ENCODE measurements around the gene RNF115.
"Not testable (repeated sequence)": the region's sequence is repeated elsewhere in the genome, so short reads cannot be mapped to it uniquely, and the experiment has no call there.

The RNF115 gene

DNA sequence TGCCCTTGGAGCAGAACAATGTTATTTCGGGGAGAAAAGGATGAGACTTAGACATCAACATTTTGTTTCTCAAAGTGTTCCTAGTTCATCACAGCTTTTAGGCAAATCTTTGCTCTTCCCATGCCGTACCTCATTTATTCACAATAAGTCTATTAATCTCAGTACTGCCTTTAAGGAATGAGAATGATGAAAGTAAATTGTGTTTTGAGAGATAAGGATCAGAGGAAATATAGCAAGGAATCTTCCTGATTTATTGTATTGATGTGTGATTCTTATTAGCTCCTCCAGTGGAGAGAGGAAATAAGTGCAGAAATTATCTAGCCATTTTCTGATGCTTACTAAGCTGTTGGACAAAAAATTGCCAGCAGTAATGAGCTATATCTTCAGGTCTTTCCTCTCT is 2.1 kb upstream of the RNF115 start:
- no peak for DNase-seq

DNA sequence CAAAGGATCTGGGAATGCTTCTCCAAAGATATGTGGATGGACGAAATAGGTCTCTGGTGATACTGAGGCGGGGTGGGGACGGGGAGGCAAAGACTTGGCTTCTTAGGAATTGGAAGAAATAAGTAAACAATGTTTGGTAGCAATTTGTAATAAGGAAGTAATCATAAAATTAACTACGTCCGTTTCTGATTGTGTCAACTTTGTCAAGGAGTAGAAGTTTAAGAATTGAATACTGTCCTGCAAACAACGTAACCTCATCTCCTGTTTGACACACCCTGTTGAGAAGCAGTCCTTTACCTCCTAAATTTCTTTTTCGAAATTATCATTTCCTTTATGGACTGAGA is 576 bp upstream of the RNF115 start:
- no peak for DNase-seq

DNA sequence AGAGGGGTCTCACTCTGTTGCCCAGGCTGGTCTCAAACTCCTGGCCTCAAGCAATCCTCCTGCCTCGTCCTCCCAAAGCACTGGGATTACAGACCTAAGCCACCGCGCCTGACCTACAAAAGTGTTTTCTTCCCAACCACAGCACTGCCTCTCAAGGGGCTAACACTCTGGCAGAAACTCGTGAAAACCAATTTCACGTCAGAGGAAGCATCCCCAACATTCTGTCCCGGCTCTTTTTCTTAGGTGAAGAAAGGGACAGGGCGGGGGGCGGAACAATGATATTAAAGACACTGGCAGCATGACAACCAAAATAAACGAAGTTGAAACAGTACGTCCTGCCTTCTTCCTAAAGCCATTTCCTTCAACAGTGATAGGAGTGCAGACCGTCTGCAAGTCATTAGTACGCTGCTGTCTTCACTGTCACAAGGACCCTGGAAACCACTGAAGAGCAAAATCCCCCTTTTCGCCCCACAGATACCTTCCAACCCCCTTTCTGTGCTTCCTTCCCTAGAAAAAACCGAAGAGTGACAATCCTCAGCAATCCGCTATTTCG is 1.0 kb downstream of the RNF115 start:
- not testable (repeated sequence) for DNase-seq

DNA sequence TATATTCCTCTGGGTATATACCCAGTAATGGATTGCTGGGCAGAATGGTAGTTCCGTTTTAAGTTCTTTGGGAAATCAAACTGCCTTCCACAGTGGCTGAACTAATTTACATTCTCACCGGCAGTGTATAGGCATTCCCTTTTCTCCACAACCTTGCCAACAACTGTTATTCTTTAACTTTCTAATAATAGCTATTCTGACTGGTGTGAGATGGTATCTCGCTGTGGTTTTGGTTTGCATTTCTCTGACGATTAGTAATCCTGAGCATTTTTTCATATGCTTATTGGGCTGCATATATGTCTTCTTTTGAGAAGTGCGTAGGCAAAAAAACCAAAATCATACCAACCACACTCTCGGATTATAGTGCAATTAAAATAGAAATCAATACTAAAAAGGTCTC is 5.8 kb downstream of the RNF115 start:
- DNase-seq, result not testable (repeated sequence)

DNA sequence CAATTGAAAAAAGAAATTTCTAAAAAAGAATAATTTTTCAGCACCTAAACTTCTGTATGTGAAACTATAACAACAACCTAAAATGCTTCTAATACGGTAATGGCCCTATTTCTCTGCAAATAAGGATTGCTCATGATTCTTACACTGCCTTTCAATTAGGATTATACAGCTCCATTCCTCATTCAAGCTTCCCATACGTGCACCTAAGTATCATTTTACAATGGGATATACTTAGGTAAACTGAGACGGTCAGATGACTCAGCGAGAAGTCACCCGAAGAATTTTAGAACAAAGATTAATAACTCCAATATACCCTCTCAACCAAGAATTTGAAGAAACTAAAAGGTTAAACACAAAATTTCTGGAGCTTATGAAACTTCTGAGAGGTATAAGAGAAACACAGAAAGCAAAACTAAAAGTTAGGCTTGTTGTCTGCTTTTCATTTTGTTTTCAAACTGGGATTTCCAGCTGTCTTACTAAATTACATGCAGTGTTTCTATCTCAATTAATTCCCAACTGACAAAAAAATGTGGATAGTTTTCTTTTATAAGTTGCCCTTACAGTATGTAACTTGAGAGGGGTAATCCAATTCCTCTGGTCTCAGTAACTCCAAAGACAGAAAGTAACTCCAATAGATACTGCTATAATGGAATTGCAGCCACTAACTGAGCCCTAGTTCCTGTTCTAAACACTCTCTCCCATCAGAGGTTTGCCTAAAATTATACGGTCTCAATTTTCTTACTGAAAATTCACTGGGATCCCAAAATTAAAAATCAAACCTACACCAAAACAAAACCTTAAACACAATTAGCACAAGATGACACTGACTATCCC is 10.7 kb downstream of the RNF115 start:
- not testable (repeated sequence) for DNase-seq

DNA sequence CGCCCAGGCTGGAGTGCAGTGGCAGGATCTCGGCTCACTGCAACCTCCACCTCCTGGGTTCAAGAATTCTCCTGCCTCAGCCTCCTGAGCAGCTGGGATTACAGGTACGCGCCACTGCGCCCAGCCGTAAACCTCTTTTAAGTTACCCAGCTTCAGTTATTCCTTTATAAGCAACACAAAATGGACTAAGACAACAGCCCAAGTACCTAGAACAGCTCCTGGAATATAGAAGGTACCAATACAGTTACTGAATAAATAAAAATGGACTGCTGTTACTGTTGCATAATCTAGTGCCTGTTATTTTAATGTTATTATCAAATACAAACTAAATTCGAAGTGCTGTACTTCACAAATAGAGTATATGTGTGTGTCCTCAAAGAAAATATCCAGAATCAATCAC is 17.1 kb downstream of the RNF115 start:
- DNase-seq, result no peak

DNA sequence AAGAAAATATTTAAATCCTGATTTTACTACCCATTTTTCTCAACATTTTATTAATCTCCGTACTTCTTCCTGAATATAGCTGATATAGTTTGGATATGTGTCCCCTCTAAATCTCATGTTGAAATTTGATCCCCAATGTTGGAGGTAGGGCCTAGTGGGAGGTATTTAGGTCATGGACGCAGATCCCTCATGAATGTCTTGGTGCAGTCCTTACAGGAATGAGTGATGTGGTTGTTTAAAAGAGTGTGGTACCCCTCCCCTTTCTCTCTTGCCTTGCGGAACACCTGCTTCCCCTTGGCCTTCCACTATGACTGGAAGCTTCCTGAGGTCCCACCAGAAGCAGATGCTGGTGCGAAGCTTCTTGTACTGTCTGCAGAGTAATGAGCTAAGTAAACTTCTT is 17.5 kb downstream of the RNF115 start:
- no peak for DNase-seq

DNA sequence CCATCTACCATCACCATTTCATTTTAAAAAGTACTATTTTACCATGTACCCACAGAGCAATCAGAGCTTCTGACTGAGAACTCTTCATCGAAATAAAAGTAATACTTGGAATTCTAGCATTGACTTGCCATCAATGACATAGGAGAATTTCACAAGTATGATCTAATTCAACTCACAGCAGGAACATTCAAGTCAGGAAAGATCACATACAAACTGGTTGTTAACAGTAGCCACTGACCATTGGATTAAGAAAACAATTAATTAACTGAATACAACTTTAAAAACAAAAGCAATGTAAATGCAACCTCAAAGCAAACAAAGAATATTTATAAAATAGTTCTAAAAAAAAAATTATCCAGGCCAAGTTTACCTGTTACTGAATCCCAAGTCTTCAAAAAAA is 18.8 kb downstream of the RNF115 start:
- DNase-seq, result no peak

DNA sequence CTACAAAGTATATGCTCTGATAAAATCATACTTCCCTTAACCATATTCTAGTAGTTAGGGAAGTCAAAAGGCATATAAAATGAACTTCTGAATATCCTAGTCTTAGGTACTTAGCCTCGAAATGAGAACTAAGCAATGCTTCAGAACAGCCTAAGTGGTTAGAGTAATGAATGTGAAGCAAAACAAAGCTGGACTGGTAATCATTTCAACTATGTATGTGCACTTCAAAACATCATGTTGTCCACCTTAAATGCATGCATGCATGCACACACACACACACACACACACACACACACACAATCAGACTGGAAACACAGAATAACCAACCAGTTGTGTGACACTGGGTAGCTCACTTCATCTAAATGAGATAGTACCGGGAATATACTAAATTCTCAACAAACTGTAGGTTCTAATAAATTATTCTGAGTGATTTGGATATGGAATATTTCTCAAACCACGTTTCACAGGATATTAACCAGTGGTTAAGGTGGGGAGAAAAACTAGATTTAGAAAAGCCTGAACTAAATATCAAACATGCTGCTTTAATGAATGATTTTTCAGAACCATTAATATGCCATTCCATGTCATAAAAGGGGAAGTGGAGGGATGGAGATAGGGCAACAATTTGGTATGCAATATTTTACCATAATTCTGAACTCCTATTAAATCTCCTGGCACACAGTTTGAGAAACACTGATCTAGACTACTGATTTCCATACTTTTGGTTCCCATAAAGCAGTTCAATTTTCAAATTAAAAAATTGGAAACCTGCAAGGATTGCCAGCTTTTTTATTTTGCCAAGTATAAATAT is 19.5 kb downstream of the RNF115 start:
- no peak for DNase-seq

DNA sequence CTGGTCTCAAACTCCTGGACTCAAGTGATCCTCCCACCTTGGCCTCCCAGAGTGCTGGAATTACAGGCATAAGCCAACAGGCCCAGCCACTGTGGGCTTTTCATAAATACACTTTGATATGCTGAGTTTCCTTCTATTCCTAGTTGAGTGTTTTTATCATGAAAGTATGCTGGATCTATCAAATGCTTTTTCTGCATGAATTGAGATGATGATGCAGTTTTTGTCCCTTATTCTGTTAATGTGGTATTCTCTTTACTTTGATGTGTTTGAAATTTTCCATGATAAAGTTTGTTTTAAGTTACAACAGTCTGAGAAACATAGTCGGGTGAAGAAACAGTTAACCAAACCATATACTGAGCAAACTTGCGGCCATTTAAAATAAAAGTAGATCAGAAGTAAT is 24.1 kb downstream of the RNF115 start:
- no peak for DNase-seq

DNA sequence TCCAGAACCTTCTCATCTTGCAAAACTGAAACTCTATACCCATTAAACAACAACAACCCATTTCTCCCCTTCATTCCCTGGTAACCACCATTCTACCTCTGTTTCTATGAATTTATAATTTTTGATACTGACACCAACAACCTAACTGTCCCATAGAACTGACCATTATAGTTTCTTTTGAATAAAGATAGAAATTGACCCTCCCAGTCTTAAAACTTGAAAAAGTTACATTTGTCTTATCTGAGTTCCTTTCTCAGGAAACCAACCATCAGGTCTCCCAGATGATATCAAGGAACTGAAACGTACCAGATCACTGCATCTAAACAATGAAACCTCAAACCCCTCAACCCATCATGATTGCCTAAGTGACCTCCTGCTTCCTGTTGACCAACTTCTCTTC is 27.1 kb downstream of the RNF115 start:
- DNase-seq, result no peak

DNA sequence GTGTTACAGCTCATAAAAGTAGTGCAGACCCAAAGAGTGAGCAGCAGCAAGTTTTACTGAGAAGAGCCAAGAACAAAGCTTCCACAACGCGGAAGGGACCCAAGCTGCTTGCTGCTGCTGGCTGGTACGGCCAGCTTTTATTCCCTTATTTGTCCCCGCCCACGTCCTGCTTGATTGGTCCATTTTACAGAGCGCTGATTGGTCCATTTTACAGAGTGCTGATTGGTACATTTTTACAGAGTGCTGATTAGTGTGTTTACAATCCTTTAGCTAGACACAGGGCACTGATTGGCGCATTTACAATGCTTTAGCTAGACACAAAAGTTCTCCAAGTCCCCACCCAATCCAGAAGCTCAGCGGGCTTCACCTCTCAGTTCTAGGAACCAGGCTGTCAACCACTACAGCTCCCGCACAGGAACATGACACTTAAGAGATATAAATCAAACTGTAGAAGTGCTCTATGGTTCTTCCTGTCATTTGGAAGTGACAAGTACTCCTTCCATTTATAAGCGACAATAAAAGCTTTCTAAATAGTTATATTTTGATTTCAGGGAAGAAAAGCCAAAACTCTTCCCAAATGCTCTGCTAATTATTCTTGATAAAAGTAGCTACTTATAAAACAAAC is 28.5 kb downstream of the RNF115 start:
- no peak for DNase-seq

DNA sequence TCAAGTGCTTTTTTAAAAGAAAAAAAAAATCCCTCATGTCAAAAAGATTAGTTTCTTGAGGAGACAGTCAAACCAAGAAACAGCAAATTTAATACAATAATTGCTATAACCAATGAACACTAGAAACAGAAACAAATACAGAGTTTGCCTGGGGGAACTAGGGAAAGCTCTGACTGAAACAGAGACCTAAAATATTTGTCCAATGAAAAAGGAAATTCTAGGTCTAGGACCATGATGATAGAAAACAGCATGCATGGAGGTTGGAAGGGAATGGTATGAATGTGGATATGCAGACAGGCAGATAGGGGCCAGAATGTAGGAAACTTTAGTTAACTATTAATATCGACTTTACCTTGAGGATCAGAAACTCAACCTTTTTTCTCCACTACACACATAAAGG is 31.4 kb downstream of the RNF115 start:
- DNase-seq, result no peak

DNA sequence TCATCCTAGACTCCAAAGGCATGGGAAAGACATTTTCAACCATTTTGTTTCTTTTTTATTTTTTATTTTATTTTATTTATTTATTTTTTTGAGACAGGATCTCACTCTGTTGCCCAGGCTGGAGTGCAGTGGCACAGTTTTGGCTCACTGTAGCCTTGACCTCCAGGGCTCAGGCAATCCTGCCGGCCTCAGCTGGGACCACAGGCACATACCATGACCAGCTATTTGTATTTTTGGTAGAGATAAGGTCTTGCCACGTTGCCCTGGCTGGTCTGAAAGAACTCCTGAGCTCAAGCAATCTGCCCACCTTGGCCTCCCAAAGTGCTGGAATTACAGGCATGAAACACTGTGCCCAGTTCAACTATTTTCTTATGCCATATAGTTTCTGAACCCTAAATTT is 32.0 kb downstream of the RNF115 start:
- not testable (repeated sequence) for DNase-seq

DNA sequence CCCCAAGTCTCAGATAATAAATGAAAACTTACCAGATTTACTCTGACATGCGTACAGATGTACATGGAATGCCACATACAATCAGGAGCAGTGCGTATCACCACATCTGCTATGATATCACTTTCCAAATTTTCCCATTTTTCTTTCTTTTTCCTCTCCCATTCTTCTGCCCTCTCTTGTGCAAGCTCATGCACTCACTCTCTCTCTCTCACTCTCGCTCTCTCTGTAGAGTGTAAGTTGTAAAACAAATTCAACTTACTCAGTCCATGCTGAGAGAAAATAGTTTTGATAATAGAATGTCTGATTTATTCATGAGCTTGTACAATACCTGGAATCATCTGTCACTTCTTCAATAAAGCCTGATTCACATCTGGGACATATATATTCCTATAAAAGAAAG is 35.3 kb downstream of the RNF115 start:
- DNase-seq, result no peak

DNA sequence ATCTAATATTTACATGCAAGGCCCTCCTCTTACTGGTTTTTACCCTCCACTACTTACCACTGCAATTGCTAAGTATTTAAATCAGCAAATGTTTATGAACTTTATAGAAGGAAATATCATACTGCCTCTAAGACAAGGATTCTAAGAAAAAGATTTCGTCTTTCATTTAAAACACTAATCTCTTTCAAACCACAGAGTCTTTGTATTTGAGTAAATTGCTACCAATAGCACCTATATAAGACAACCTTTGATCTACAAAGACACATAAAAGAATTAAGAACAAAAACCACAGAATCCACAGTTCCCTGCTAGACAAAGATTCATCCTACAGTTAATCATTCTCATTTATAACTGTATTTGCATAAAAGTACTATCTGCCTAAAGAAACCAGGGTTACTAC is 37.6 kb downstream of the RNF115 start:
- DNase-seq, result no peak

DNA sequence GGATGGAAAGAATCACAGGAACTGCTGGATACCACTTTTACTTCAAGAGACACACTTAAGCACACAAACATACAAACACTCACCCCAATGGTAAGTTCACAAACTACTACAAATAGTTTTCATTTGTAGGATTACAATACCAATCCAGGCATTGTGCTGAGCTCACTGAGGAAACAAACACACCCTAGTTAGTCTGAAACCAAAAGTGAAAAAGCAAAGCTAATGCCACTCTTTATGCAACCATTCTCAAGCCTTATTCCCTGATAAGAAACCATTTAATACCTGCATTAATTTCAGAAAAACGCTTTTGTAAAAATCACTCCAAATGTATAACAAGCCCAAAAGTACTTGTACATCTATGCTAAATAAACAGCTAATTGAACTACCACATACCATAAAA is 38.3 kb downstream of the RNF115 start:
- no peak for DNase-seq

DNA sequence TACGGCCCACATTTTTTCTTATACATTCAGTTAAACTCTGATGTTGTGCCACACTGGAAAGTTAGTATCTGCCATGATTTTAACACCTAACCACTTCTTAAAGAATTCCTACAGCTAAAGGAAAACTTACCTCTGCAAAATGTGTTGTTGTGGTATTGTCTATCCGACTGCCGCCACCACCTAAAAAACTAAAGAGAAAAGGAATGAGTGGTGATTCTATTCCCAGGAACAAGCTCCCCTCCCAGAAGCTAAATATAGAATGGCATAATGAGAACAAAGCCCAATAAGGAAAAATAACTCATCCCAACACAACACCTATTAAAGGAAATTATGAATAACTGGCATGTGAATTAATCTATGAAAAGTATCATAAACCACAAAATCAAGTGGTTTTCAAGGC is 39.5 kb downstream of the RNF115 start:
- DNase-seq, result no peak

DNA sequence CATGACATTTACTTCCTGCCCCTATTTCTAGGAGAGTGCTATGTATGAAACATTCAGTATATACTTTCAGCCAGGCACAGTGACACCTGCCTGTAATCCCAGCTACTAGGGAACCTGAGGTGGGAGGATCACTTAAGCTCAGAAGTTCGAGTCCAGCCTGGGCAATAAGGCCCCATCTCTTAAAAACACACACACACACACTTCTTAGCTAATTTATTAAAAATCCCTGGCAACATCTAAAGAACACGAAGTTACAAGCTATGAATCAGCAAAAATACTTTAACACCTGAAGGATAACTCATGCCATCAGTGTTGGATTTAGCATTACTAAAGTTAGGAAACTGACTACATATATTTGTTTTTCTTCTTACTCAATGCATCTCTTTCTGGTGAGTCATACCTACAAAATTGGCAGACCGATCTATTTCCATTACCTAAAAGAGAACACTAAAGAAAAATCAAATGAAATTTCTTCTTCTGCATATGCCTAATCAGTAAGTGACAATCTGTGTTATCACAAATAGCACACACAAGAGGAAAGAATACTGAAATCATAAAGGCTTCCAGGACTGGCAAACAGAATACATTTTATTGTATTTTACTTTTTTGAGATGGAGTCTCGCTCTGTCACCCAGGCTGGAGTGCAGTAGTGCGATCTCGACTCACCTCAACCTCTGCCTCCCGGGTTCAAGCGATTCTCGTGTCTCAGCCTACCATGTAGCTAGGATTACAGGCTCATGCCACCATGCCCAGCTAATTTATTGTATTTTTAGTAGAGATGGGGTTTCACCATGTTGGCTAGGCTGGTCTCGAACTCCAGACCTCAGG is 41.4 kb downstream of the RNF115 start:
- DNase-seq, result no peak

DNA sequence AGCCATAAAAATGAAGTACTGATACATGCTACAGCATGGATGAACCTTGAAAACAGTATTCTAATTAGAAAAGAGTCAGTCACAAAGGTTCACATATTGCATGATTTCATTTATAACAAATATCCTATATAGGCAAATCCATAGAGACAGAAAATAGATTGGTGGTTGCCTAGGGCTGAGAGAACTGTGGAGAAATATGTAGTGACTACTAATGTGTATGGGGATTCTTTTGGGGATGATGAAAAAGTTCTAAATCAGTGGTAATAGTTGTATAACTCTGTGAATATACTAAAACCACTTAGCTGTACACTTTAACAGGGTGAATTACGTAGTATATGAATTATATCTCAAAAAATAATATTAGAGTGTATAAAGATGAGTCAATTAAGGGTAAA is 45.8 kb downstream of the RNF115 start:
- no peak for DNase-seq

DNA sequence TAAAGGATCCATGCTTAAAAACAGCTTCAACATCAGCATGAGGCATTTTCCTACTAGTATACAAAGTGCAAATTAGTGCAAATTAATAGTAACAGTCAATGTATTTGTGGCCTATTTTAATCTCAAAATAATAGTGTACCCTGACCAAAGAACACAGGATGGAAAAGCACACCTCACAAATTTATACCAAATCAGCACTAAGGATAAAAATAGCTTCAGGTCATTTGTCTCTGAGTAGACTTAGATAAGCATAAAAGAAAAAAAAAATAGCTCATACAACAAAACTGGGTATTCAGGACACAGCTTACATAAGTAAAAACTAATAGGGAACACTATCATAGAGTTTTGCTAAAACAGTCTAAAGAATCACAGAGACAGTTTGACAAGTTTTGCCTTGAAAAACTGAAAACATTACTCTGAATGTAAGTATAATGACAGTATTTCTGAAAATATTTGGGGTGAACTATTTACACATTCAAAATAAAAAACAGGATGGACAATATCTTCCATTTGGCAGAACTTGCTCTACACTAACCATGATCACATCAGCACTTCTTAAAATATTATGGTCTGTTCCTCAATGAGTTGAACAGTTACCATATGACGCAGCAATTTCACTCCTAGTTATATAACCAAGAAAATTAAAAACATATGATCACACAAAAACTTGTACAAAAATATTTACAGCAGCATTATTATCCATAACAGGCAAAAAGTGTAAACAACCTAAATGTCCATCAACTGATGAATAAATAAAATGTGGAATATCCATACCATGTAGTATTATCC is 46.3 kb downstream of the RNF115 start:
- DNase-seq, result no peak

DNA sequence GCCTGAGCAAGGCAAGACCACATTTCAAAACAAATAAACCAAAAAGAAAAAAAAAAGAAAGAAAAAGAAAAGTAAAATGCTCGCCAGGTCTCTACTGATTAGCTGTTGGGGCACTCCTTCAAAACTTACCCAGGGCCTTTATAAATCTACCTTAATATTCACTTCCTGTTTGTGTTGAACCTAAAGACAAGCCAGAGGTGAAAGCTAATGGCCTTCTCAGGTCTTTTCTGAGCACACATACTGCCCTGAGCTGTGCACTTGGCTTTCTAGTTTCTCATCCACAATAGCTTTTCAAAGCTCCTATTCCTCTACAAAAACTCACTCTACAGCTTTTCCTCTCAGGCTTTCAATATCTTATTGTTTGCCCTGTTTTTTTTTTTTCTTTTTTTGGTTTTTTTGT is 50.5 kb downstream of the RNF115 start:
- no peak for DNase-seq

Data from CD4-positive, alpha-beta T cell treated with Interferon gamma for 1 hour (primary cell).